Activated naive CD4-positive, alpha-beta T cell treated with anti-CD3 and anti-CD28 coated beads for 36 hours (primary cell): ENCODE data around the gene DTNB. TPM values are rescaled to one million over a fixed set of nuclear protein-coding genes. Genes with fewer than 3 reads are reported as not detected.

Experiments
- CTCF ChIA-PET: fragments of 350-600 bp; sonication (Branson Sonifier 250); formaldehyde crosslinking; loops from one replicate; lab custom pipeline; 2021; ENCODE audit warnings: antibody characterized with exemption; lab: Charles Lee
- DNase-seq: peaks from one replicate; pipeline ENCODE4 v3.0.0-alpha.2; 2020
- H3K27ac Mint-ChIP-seq: one replicate; pipeline ENCODE4 v1.8.0; 2021; ENCODE audit warnings: mild to moderate bottlenecking, mixed read lengths
- H3K27me3 Mint-ChIP-seq: one replicate; pipeline ENCODE4 v1.8.0; 2021; ENCODE audit warnings: low read depth, mixed read lengths
- H3K36me3 Mint-ChIP-seq: one replicate; pipeline ENCODE4 v1.8.0; 2021; ENCODE audit warnings: low read depth, mixed read lengths
- H3K4me1 Mint-ChIP-seq: one replicate; pipeline ENCODE4 v1.8.0; 2021; ENCODE audit warnings: low read depth, mixed read lengths
- H3K4me3 Mint-ChIP-seq: one replicate; pipeline ENCODE4 v1.8.0; 2021; ENCODE audit warnings: mild to moderate bottlenecking, moderate library complexity, mixed read lengths
- H3K9me3 Mint-ChIP-seq: one replicate; pipeline ENCODE4 v1.8.0; 2021; ENCODE audit warnings: mixed read lengths
- intact Hi-C: fragments of 100-400 bp; cut with micrococcal nuclease; formaldehyde crosslinking; loops from one replicate; pipeline ENCODE4 v1.15.1; 2023
- total RNA-seq, 2 experiments: library from RNA; stranded (reverse); gene quantifications; one replicate each; pipeline ENCODE4 v1.2.3, GENCODE V29; 2021

The DTNB gene
- total RNA-seq, 2 experiments from 2014 or later, result 27.2 to 27.6 TPM

- Mint-ChIP-seq H3K4me3 (no peak overlapping the region), H3K36me3 (peaks cover 10% of the 10 kb centered on the region), H3K27me3 (no peaks in the 10 kb centered on the region), H3K27ac (no peak overlapping the region), H3K9me3 (peaks cover 9% of the 10 kb centered on the region), H3K4me1 (peaks cover 28% of the 10 kb centered on the region)
- CTCF ChIA-PET, result interaction anchor here (1.7 to 4.1 kb wide), 2 partner anchors 12 to 21 kb away, joined by 5 to 54 read pairs; no protein-coding TSS in a partner anchor
- intact Hi-C loops, result no loop called here
- no peak for DNase-seq
Observed at GRCh38 chr2:25374411-25374810, 299.0 kb downstream of the DTNB start.

- Mint-ChIP-seq H3K4me1 (peaks cover 22% of the 10 kb centered on the region), H3K27me3 (no peaks in the 10 kb centered on the region), H3K4me3 (no peak overlapping the region), H3K9me3 (no peaks in the 10 kb centered on the region), H3K27ac (no peak overlapping the region), H3K36me3 (peaks cover 2% of the 10 kb centered on the region)
- CTCF ChIA-PET, result interaction anchor here (2.9 kb wide), 1 partner anchor 11 kb away, joined by 12 read pairs; no protein-coding TSS in a partner anchor
- intact Hi-C loops, result no loop called here
- no peak for DNase-seq
Observed at GRCh38 chr2:25373269-25373981, 300.0 kb downstream of the DTNB start.

GRCh38 chr2:25372405-25373268 lies 300.7 kb downstream of the DTNB start:
- no peak for DNase-seq

GRCh38 chr2:25371253-25372241 lies 301.8 kb downstream of the DTNB start:
- CTCF ChIA-PET, result interaction anchor here (2.9 kb wide), 1 partner anchor 9 kb away, joined by 12 read pairs; no protein-coding TSS in a partner anchor
- H3K4me1 Mint-ChIP-seq, result peaks cover 10% of the 10 kb centered on the region
- no peaks in the 10 kb centered on the region for H3K27me3 Mint-ChIP-seq
- no peaks in the 10 kb centered on the region for H3K36me3 Mint-ChIP-seq
- intact Hi-C loops, result no loop called here
- no peak overlapping the region for H3K4me3 Mint-ChIP-seq
- no peaks in the 10 kb centered on the region for H3K9me3 Mint-ChIP-seq
- no peak overlapping the region for H3K27ac Mint-ChIP-seq
- DNase-seq, result no peak

More at GRCh38 chr2:25372405-25373268, 300.7 kb downstream of the DTNB start:
- H3K4me1 Mint-ChIP-seq, result peaks cover 18% of the 10 kb centered on the region
- peak overlapping the region; percentile 1 for H3K27ac Mint-ChIP-seq
- H3K9me3 Mint-ChIP-seq, result no peaks in the 10 kb centered on the region
- peaks cover 2% of the 10 kb centered on the region for H3K36me3 Mint-ChIP-seq
- CTCF ChIA-PET, result interaction anchor here (2.9 kb wide), 1 partner anchor 10 kb away, joined by 12 read pairs; no protein-coding TSS in a partner anchor
- H3K4me3 Mint-ChIP-seq, result no peak overlapping the region
- intact Hi-C loops, result no loop called here
- no peaks in the 10 kb centered on the region for H3K27me3 Mint-ChIP-seq

- CTCF ChIA-PET, result interaction anchor here (1.2 kb wide), 1 partner anchor 56 kb away, joined by 3 read pairs; no protein-coding TSS in a partner anchor
- intact Hi-C loops, result no loop called here
- H3K4me3 Mint-ChIP-seq, result no peak overlapping the region
- H3K9me3 Mint-ChIP-seq, result no peaks in the 10 kb centered on the region
- no peak overlapping the region for H3K27ac Mint-ChIP-seq
- H3K27me3 Mint-ChIP-seq, result no peaks in the 10 kb centered on the region
- H3K36me3 Mint-ChIP-seq, result no peaks in the 10 kb centered on the region
- peaks cover 4% of the 10 kb centered on the region for H3K4me1 Mint-ChIP-seq
- no peak for DNase-seq
Observed at GRCh38 chr2:25369876-25370275, 303.5 kb downstream of the DTNB start.

GRCh38 chr2:25369439-25369838 lies 303.9 kb downstream of the DTNB start:
- H3K27me3 Mint-ChIP-seq, result no peaks in the 10 kb centered on the region
- CTCF ChIA-PET, result interaction anchor here (1.0 to 1.2 kb wide), 2 partner anchors 20 to 55 kb away, joined by 3 read pairs; no protein-coding TSS in a partner anchor
- H3K9me3 Mint-ChIP-seq, result no peaks in the 10 kb centered on the region
- no peak for DNase-seq
- peaks cover 4% of the 10 kb centered on the region for H3K4me1 Mint-ChIP-seq
- H3K4me3 Mint-ChIP-seq, result no peak overlapping the region
- H3K36me3 Mint-ChIP-seq, result no peaks in the 10 kb centered on the region
- intact Hi-C loops, result no loop called here
- no peak overlapping the region for H3K27ac Mint-ChIP-seq

GRCh38 chr2:25368660-25369059 lies 304.7 kb downstream of the DTNB start:
- CTCF ChIA-PET, result interaction anchor here (1.0 to 1.2 kb wide), 2 partner anchors 14 to 19 kb away, joined by 3 to 8 read pairs; no protein-coding TSS in a partner anchor
- Mint-ChIP-seq H3K36me3 (no peaks in the 10 kb centered on the region), H3K9me3 (no peaks in the 10 kb centered on the region), H3K4me3 (no peak overlapping the region), H3K27me3 (no peaks in the 10 kb centered on the region), H3K4me1 (peaks cover 5% of the 10 kb centered on the region), H3K27ac (no peak overlapping the region)
- intact Hi-C loops, result no loop called here
- no peak for DNase-seq

- no peaks in the 10 kb centered on the region for H3K9me3 Mint-ChIP-seq
- H3K4me1 Mint-ChIP-seq, result peaks cover 14% of the 10 kb centered on the region
- intact Hi-C loops, result no loop called here
- CTCF ChIA-PET, result no interaction called here
- H3K27me3 Mint-ChIP-seq, result no peaks in the 10 kb centered on the region
- H3K4me3 Mint-ChIP-seq, result no peak overlapping the region
- H3K36me3 Mint-ChIP-seq, result no peaks in the 10 kb centered on the region
- no peak for DNase-seq
- H3K27ac Mint-ChIP-seq, result no peak overlapping the region
Observed at GRCh38 chr2:25367296-25367695, 306.1 kb downstream of the DTNB start.

GRCh38 chr2:25366629-25367028 lies 306.7 kb downstream of the DTNB start:
- Mint-ChIP-seq H3K9me3 (no peaks in the 10 kb centered on the region), H3K27ac (no peak overlapping the region), H3K4me1 (peaks cover 14% of the 10 kb centered on the region), H3K4me3 (no peak overlapping the region), H3K27me3 (no peaks in the 10 kb centered on the region), H3K36me3 (no peaks in the 10 kb centered on the region)
- intact Hi-C loops, result no loop called here
- DNase-seq, result no peak
- CTCF ChIA-PET, result interaction anchor here (2.9 kb wide), 1 partner anchor 10 kb away, joined by 26 read pairs; no protein-coding TSS in a partner anchor

- no peak for DNase-seq
- peaks cover 11% of the 10 kb centered on the region for H3K4me1 Mint-ChIP-seq
- no peaks in the 10 kb centered on the region for H3K27me3 Mint-ChIP-seq
- H3K9me3 Mint-ChIP-seq, result no peaks in the 10 kb centered on the region
- CTCF ChIA-PET, result interaction anchor here (0.6 to 2.9 kb wide), 6 partner anchors 9 to 48 kb away, joined by 3 to 26 read pairs (median 4); partner anchors contain the start of gene DNMT3A
- no peaks in the 10 kb centered on the region for H3K36me3 Mint-ChIP-seq
- intact Hi-C loops, result no loop called here
- H3K4me3 Mint-ChIP-seq, result no peak overlapping the region
- H3K27ac Mint-ChIP-seq, result no peak overlapping the region
Observed at GRCh38 chr2:25365241-25365640, 308.1 kb downstream of the DTNB start.

- CTCF ChIA-PET, result interaction anchor here (0.6 to 3.0 kb wide), 3 partner anchors 12 to 21 kb away, joined by 3 to 54 read pairs (median 26); no protein-coding TSS in a partner anchor
- Mint-ChIP-seq H3K4me1 (peaks cover 11% of the 10 kb centered on the region), H3K9me3 (no peaks in the 10 kb centered on the region), H3K36me3 (no peaks in the 10 kb centered on the region), H3K4me3 (no peak overlapping the region), H3K27ac (no peak overlapping the region), H3K27me3 (no peaks in the 10 kb centered on the region)
- no peak for DNase-seq
- intact Hi-C loops, result loop anchor here (2.0 kb wide), 1 partner anchor 391 kb away; no protein-coding TSS in a partner anchor
Observed at GRCh38 chr2:25363733-25364132, 309.6 kb downstream of the DTNB start.
